HG02973 (cell line): Measurements from ENCODE around the gene ZCCHC3.
"Not testable (repeated sequence)": the region's sequence is repeated elsewhere in the genome, so short reads cannot be mapped to it uniquely, and the experiment has no call there.

Experiments
- ATAC-seq: cut with Tn5 transposase; IDR thresholded peaks from one replicate; pipeline ENCODE4 v1.9.1; 2021; ENCODE audit warnings: moderate library complexity; ENCODE audit not compliant: unreplicated experiment

The ZCCHC3 gene

DNA sequence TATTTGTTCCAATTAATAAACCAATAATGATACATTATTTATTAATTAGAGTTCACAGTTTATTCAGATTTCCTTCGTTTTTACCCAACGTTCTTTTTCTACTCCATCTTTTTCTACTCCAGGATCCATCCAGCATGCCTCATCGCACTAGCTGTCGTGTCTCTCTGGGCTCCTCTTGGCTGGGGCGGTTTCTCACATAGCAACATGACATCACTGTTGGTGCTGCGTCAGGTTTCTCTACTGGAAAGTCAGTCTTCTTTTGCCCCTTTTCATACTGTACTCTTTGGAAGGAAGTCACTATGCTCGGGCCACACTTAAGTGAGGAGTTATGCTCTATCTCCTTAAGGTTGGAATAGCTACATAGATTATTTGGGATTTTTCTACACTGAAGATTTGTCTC is 14.2 kb downstream of the ZCCHC3 start:
- ATAC-seq = no peak

DNA sequence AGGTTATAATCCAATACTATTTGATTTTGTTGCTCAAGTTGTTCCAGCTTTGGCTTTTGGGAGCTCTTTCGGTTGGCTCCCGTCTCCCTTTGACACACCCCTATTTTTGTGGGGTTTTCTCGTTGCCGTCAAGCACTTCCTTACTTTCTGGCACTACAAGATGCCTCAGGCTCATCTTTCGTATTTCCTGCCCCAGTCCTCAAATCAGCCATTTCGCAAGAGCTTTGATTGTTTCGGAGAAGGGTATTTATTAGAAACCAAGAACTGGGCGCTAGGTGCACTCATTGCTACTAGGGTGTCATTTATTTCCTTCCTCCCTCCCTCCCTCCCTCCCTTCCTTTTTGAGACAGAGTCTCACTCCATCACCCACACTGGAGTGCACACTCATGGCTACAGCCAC is 14.7 kb downstream of the ZCCHC3 start:
- no peak for ATAC-seq

DNA sequence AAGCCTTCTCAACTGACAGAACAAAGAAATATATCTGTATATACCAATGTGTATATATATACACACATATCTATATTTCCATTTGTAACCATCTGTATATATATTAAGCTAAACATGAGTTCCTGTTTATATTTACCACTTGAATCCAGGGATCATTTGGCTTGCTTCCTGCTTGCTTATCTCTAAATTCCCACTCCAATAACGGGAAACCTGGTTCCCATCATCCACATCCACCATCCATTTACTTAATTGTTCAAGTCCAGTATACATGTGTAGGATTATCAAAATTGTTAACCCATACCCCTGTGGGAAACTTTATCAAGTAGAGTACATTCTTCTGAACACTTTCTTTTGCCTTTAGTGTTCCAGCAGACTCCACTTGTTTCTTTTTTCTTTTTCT is 15.5 kb downstream of the ZCCHC3 start:
- no peak for ATAC-seq

DNA sequence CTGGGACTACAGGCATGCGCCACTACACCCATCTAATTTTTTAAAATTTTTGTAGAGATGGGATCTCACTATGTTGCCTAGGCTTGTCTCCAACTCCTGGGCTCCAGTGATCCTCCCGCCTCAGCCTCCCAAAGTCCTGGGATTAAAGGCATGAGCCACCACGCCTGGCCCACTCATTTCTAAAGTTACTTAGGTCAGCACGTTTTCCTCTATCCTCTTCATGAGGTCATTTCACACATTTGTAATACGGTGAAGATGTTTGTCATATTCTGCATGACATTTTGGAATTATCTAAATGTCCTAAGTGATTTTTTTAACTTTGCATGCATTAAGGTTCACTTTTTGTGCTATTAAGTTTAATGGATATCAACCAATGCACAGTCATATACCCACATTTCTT is 16.0 kb downstream of the ZCCHC3 start:
- ATAC-seq = no peak

DNA sequence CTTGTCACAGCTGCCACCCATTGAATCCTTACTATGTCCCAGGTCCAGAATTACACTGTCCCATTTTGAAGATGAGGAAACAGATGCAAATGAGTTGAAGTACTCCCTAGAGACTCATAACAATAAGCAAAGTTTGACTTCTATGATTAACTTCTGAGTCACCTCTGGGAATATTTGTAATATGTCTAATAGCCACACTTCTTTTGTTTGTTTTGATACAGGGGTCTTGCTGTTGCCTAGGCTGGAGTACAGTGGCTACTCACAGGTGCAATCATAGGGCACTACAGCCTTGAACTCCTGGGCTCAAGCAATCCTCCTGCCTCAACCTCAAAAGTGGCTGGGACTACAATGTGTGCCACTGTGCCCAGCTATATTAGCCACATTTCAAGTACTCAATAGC is 16.6 kb downstream of the ZCCHC3 start:
- no peak for ATAC-seq

DNA sequence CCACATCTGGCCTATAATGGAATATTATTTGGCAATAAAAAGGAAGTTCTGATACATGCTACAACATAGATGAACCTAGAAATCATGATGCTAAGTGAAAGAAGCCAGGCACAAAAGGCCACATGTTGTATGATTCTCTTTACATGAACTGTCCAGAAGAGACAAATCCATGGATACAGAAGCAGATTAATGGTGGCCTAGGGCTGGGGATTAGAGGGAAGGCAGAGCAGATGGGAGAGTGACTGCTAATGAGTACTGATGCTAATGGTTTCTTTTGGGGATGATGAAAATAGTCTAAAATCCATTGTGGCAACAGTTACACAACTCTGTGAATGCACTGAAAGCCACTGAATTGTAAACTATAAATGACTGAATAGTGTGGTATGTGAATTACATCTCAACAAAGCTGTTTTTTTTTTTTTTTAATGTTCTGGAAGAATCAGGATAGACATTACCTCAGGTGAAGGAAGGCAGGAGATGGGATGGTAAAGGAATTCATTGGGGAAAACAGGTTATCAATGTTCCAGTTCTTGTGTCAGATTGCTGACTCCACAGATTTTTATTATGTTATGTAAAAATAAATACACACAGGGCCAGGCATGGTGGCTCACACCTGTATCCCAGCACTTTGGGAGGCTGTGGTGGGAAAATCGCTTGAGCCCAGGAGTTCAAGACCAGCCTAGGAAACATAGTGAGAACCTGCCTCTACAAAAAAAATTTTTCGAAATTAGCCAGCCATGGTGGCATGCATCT is 19.1 kb downstream of the ZCCHC3 start:
- no peak for ATAC-seq

DNA sequence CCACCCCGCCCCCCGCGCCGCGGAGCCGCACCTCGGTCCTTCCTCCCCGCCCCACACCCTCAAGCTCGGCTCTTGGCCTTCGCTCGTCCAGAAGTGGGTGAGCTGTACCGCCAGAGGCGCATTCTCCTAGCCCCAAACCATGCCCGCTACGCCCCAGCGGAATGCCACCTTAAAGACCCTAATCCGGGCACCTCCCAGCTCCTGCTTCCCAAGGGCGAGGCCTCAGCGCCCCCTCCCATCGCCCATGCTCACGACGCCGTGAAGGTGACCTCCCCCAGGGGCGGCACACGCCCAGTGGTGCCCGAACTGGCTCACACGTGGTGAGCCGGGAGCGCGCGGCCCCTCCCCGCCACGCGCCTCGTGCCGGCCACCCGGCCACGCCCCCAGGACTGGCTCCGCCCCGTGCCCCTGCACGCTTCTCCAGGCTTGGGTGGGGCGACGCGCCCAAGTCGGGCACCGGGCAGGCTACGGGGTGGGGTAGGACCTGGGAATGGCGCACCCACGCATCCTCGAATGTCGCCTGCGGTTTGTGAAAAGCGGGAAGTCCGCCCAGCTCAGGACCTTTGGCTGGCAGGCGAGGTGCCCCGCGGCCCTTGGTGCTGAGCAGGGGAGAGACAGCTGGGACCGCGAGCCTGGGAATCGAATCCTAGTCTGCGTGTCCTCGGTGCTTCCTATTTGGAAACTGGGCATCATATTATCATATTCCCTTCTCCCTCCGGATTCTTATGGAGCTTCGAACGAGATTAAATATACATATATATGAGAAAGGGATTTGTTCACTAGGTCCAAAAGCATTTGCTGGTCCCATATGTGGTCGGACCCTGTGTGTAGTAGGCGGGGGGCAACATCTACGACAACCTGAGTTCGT is 27.0 kb downstream of the ZCCHC3 start:
- ATAC-seq = peak; percentile 45

DNA sequence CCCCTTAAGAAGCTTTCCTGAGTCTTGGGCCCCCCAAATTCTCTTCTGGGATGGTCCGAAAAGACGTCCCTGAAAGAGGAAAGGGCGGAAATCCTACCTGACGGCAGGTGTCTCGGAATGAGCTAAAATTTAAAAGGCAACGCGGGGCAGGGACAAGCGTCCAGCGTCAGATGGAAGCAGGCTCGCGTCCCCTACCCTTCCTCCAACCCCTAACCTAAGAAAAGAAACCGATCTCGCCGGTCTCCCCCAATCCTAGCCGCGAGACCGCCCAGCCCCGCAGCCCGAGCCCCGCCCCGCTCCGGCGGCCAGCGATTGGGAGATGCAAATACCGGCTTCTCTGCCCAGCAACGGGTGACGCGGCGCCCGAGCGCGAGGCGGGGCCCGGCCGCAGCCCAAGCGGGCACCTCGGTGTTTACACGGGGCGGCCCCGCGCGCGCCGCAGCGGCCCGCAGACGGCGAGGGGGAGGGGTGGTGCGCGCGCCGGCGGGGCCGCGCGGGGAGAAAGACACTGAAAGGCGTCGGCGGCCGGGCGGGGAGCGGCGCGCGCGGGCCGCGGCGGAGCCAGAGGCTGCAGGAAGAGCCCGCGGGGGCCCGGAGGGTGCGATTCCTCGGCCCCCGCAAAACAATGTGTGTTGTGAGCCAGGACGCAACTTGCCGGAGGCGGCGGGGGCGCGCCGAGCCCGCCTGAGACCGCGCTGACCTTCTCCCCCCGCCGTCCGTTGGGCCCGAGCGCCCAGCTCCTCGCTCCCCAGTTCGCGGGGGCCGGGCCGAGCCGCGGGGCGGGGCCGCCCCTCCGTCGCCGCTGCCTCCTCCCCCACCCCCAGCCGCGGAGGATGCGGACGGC is 27.9 kb downstream of the ZCCHC3 start, which contains the start of gene SOX12:
SOX12 (plus strand) TSS at position 508 of the 844 bp plus-strand sequence. CDS start 373 bp downstream, outside the sequence.
- ATAC-seq = peak; percentile 69

DNA sequence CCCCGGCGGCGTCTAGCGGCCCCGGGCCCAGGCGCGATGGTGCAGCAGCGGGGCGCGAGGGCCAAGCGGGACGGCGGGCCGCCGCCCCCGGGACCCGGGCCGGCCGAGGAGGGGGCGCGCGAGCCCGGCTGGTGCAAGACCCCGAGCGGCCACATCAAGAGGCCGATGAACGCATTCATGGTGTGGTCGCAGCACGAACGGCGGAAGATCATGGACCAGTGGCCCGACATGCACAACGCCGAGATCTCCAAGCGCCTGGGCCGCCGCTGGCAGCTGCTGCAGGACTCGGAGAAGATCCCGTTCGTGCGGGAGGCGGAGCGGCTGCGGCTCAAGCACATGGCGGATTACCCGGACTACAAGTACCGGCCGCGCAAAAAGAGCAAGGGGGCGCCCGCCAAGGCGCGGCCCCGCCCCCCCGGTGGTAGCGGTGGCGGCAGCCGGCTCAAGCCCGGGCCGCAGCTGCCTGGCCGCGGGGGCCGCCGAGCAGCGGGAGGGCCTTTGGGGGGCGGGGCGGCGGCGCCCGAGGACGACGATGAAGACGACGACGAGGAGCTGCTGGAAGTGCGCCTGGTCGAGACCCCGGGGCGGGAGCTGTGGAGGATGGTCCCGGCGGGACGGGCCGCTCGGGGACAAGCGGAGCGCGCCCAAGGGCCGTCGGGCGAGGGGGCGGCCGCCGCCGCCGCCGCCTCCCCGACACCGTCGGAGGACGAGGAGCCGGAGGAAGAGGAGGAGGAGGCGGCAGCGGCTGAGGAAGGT is 28.7 kb downstream of the ZCCHC3 start:
- peak; percentile 12 for ATAC-seq

DNA sequence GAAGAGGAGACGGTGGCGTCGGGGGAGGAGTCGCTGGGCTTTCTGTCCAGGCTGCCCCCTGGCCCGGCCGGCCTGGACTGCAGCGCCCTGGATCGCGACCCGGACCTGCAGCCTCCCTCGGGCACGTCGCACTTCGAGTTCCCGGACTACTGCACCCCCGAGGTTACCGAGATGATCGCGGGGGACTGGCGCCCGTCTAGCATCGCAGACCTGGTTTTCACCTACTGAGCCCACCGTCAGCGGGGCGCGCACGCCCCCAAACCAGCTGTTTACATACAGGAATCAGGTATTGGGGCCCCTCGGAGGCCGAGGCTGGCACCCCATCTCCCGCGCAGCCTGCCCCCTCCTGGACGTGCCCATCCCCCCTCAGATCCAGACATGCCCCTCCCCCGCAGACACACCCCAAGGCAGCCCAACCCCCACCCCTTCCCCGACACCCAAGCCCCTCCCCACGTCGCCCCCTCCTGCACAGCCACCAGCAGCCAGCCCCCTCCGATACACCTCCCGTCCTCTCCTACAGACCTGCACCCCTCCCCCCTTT is 29.3 kb downstream of the ZCCHC3 start:
- no peak for ATAC-seq

DNA sequence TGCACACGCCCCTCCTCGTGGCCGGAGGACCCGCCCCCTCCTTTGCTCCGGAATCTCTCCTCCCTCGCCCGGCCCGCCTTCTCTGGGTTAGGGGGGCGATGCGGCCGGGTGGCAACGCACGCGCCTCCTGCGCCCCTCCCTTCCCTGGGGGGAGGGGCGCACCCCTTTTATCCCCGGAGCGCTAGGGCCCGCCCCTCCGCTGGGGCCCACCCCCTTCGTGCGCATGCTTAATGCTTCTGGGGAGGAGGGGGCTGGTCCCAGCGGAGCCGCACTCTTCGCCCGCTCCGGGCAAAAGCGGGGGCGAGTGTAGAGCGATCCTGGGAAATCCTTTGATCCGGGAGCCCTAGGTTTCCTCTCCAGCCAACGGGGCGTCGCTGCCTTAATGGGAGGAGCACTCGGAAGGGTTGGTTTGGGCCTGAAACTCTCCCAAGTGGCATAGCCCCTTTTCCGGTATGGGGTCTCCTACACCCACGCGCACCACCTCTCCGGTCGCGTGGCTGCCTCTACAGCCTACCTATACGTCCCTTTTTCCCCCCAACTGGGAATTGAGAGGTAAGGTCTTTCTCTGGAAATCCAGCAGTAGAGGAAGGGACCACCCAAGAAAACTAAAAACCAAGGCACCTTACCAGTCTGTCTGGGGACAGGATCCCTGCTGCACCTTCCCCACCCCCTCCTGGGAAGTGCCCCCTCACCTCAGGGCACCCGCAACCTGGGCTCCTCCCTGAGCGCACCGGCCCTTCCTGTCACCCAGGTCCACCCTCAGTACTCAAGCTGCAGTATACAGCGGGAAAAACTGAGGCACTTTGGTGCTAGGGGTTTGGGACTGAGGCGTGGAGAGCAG is 30.0 kb downstream of the ZCCHC3 start:
- ATAC-seq = no peak

DNA sequence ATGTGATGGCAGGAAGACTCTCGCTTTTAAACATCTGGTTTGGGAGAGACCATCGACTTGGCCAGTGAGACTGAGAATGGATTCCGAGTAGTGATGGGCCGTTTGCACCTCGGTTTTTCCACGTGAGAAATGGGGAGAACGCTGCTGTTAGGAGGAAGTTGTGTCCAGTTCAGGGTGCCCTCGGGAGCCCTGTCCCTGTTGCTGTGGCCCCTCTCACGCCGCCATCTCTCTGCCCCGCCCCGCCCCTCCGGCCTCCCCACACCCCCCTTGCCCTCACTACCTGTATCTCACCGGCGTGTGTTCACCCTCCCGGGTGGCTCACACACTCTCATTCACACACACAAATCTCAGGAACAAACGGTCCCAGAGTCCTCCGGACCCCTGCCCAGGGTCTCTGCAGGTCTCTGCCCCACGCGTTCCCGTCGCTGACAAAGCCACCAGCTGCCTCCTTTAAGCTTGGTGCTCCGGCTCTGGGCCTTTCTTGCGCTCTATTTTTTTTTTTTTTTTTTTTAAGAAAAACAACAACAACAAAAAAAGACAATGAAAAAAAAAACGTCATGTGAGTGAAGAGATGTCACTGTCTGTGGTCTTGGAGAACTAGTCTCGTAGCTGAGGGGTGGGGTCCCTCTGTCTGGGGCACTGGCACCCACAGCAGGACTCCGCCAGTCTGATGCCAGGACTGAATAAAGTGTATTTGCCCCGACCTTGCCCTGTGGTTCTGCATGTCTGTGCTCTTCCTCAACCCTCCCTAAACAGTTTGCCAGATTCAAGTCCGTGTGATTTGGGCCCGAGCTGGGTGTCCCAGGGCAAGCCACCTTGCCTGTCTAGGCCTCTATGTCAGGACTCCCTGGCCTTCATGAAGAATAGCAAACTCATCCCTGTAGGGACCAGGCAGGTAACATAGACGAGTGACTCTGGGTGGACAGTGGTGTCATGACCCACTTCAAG is 30.9 kb downstream of the ZCCHC3 start:
- ATAC-seq = no peak

DNA sequence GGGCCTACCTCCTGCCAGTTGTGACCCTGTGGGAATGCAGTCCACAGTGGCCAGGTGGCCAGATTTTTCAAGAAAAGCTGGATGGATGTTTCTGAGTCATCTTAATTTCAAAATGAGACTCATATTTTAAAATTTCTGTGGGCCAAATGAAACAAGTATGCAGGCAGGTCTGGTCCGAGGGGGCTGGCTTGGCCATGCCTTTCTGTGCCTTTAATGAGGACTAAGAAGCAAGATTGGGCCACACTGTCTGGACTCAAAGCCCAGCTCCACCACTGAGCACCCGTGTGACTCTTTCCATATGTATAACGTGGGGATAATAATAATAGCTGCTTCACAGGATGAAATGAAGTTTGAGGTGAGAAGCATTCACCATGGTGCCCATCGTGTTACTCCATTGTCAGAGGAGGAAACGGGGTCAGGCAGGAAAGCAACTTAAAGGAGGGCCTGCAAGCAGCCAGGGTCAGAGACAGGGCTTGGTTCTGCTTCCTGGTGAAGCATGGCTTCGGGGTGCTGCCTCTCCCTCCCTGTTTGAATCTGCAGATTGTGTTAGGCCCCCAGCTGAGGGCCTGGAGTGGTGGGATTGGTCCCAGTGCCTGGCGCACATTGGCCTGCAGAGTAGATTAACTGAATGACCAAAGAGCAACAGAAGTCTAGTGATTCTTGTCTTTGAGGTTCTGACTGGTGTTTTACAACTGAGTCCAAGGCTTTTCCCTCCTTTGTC is 31.8 kb downstream of the ZCCHC3 start:
- no peak for ATAC-seq

DNA sequence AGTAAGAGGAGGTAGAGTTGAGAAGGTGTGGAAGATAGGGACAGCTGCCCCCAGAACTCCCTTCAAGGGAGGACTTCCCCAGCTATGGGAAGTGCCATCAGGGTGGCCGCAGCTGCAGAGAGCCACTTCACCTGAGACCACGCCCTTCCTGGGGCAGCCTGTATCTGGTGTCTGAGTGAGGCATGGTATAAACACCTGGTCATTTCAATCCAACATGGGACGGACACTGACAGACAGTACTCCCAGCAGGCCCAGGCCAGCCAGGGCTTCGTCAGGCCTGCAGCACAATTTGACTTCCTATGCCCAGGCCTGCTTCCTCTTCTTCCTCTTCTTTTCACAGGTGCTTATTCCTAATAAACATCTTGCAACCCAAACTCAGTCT is 32.5 kb downstream of the ZCCHC3 start:
- ATAC-seq = no peak

DNA sequence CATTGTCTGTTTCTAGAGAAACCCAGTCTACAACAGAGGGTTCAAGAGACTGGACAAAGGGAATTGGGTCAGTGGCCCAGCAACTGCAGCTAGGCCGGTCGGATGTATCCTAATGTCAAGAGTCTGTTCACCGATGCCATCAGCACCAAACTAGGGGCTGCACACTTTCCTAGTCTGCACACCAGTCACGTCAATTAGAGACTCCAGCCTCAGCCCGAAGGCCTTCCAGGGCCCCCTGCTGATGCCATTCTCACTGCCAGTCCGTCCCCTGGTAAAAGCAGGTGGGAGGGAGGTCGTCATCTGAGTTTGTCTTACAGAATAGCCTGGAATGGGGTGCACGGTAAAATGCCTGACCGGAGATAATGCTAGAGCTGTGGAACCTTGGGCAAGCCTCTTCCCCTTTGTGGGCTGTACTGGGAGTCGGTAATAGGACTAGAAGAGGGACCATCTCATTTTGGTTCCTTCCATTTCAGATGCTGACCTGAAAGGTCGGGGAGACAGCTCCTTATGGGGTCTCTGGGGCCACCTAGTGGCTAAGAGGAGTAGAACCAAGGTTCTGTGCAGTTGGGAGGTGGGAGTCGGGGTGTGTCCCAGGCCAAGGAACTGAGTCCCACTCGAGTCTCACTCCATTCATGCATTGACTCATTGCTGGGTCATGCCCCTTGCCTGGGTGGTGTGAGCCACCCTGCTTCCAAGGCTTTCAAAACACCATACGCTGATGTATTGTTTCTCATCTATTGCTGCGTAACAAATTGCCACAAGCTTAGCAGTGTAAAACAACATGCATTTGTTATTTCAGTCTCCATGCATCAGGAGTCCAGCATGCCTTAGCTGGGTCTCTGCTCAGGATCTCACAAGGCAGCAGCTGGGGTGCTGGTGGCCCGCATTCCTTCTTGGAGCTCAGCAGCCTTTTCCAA is 33.1 kb downstream of the ZCCHC3 start:
- peak; percentile 35 for ATAC-seq

DNA sequence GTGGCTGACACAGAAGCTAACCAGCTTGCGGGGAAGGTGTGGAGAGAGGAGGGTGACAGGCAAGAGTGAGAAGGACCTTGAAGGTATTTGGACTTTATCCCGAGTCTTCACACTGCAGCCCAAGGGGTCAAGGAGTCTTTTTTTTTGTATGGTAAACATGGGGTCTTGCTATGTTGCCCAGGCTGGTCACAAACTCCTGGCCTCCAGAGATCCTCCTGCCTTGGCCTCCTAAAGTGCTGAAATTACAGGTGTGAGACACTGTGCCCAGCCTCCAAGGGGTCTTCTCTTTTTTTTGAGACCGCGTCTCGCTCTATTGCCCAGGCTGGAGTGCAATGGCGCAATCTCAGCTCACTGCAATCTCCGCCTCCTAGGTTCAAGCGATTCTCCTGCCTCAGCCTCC is 37.2 kb downstream of the ZCCHC3 start:
- ATAC-seq = no peak

DNA sequence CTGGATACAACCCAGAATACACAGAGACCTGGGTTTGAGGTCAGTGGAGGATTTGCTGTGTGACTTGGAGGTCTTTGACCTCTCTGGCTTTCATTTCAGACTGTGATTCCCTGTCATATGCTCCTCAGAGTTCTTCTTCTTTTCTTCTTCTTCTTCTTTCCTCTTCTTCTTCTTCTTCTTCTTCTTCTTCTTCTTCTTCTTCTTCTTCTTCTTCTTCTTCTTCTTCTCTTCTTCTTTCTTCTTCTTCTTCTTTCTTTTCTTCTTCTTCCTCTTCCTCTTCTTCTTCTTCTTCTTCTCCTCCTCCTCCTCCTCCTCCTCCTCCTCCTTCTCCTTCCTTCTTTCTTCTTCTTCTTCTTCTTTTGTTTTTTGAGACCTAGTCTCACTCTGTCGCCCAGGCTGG is 38.7 kb downstream of the ZCCHC3 start:
- not testable (repeated sequence) for ATAC-seq
